Measurements from ENCODE around the gene SSTR4.

The SSTR4 gene

GRCh38 chr20:23047001-23047737 lies 12.1 kb downstream of the SSTR4 start:
- DNase-seq: no peak

- no peak for DNase-seq
These were observed 12.7 kb downstream of the SSTR4 start for GRCh38 chr20:23047738-23048214.

GRCh38 chr20:23048283-23049200 lies 13.4 kb downstream of the SSTR4 start:
- DNase-seq: no peak

GRCh38 chr20:23049201-23050075 lies 14.3 kb downstream of the SSTR4 start, which contains the start of gene THBD:
Gene THBD (minus strand): TSS chr20:23049672. CDS start chr20:23049504, 168 bp downstream.
- DNase-seq: no peak

- DNase-seq: no peak
These were observed 15.1 kb downstream of the SSTR4 start for GRCh38 chr20:23050076-23050838.

GRCh38 chr20:23050847-23051627 lies 15.9 kb downstream of the SSTR4 start:
- DNase-seq: no peak

GRCh38 chr20:23052904-23053303 lies 17.8 kb downstream of the SSTR4 start:
- DNase-seq: no peak

- no peak for DNase-seq
These were observed 23.1 kb downstream of the SSTR4 start for GRCh38 chr20:23058240-23058639.

- DNase-seq: no peak
These were observed 23.9 kb downstream of the SSTR4 start for GRCh38 chr20:23059001-23059400.

- no peak for DNase-seq
These were observed 24.7 kb downstream of the SSTR4 start for GRCh38 chr20:23059846-23060245.

GRCh38 chr20:23060629-23061028 lies 25.5 kb downstream of the SSTR4 start:
- no peak for DNase-seq

GRCh38 chr20:23061262-23061661 lies 26.1 kb downstream of the SSTR4 start:
- no peak for DNase-seq

- DNase-seq: no peak
These were observed 26.8 kb downstream of the SSTR4 start for GRCh38 chr20:23061734-23062561.

GRCh38 chr20:23062632-23063031 lies 27.5 kb downstream of the SSTR4 start:
- DNase-seq: no peak

GRCh38 chr20:23063168-23063567 lies 28.1 kb downstream of the SSTR4 start:
- DNase-seq: no peak

GRCh38 chr20:23063581-23063980 lies 28.5 kb downstream of the SSTR4 start:
- DNase-seq: no peak

GRCh38 chr20:23065266-23066201 lies 30.4 kb downstream of the SSTR4 start:
- no peak for DNase-seq

- no peak for DNase-seq
These were observed 31.7 kb downstream of the SSTR4 start for GRCh38 chr20:23066772-23067171.

GRCh38 chr20:23068283-23068682 lies 33.2 kb downstream of the SSTR4 start:
- DNase-seq: no peak

Data from stimulated activated naive CD4-positive, alpha-beta T cell (primary cell).